Stimulated activated naive CD8-positive, alpha-beta T cell treated with anti-CD3 and anti-CD28 coated beads, Interleukin-15, amount 100 ng/mL, for 72 hours (primary cell): ENCODE data around the gene SIRT2.

Source experiments
- ATAC-seq: fragments of 150-1000 bp; cut with Tn5 transposase; 2 replicates; pipeline ENCODE4 v1.10.0; 2021; ENCODE audit warnings: mild to moderate bottlenecking, moderate library complexity
- DNase-seq, 2 donors: peaks; one replicate each; pipeline ENCODE4 v3.0.0; 2021 to 2022
- H3K27ac Mint-ChIP-seq, 2 donors: one replicate each; pipeline ENCODE4 v1.8.0; 2022; ENCODE audit warnings: mild to moderate bottlenecking in 2 of 2, mixed read lengths in 2 of 2, moderate library complexity in 2 of 2
- H3K27me3 Mint-ChIP-seq: one replicate; pipeline ENCODE4 v1.8.0; 2022; ENCODE audit warnings: mixed read lengths
- H3K4me1 Mint-ChIP-seq: one replicate; pipeline ENCODE4 v1.8.0; 2022; ENCODE audit warnings: mild to moderate bottlenecking, mixed read lengths
- H3K4me3 Mint-ChIP-seq, 2 donors: one replicate each; pipeline ENCODE4 v1.8.0; 2022; ENCODE audit warnings: mild to moderate bottlenecking in 2 of 2, mixed read lengths in 2 of 2, moderate library complexity in 1 of 2
- H3K9me3 Mint-ChIP-seq, 2 donors: one replicate each; pipeline ENCODE4 v1.8.0; 2022; ENCODE audit warnings: mixed read lengths in 2 of 2

Gene SIRT2

GRCh38 chr19:38849147-38849859 is 50.1 kb downstream of the SIRT2 start:
- ATAC-seq (peak; percentile 21), DNase-seq (peak; percentile 98)
- H3K4me1 Mint-ChIP-seq = peaks cover 73% of the 10 kb centered on the region
- H3K4me3 Mint-ChIP-seq = peak overlapping the region; percentile 90 to 96
- no peaks in the 10 kb centered on the region for H3K9me3 Mint-ChIP-seq
- H3K27me3 Mint-ChIP-seq = no peaks in the 10 kb centered on the region
- peak overlapping the region; percentile 100 for H3K27ac Mint-ChIP-seq

GRCh38 chr19:38848299-38849146 is 50.9 kb downstream of the SIRT2 start:
- ATAC-seq = no peak
- Mint-ChIP-seq H3K4me1 (peaks cover 77% of the 10 kb centered on the region), H3K27me3 (no peaks in the 10 kb centered on the region), H3K9me3 (no peaks in the 10 kb centered on the region), H3K27ac (peak overlapping the region; percentile 97 to 100), H3K4me3 (peak overlapping the region; percentile 90 to 96)
- no peak for DNase-seq

GRCh38 chr19:38846097-38846496 is 53.3 kb downstream of the SIRT2 start:
- Mint-ChIP-seq H3K27me3 (no peaks in the 10 kb centered on the region), H3K9me3 (no peaks in the 10 kb centered on the region), H3K4me3 (peak overlapping the region; percentile 42 to 49), H3K27ac (no peak overlapping the region), H3K4me1 (peaks cover 84% of the 10 kb centered on the region)
- DNase-seq (no peak), ATAC-seq (no peak)

GRCh38 chr19:38845374-38846024 is 53.9 kb downstream of the SIRT2 start:
- no peaks in the 10 kb centered on the region for H3K27me3 Mint-ChIP-seq
- DNase-seq (no peak), ATAC-seq (no peak)
- H3K9me3 Mint-ChIP-seq = no peaks in the 10 kb centered on the region
- H3K27ac Mint-ChIP-seq = peak overlapping the region in 1 of 2 donors; percentile 57
- H3K4me3 Mint-ChIP-seq = peak overlapping the region; percentile 49 to 66
- H3K4me1 Mint-ChIP-seq = peaks cover 86% of the 10 kb centered on the region

GRCh38 chr19:38844093-38844686 is 55.2 kb downstream of the SIRT2 start:
- H3K4me1 Mint-ChIP-seq = peaks cover 99% of the 10 kb centered on the region
- H3K27ac Mint-ChIP-seq = peak overlapping the region; percentile 80 to 95
- H3K9me3 Mint-ChIP-seq = no peaks in the 10 kb centered on the region
- no peaks in the 10 kb centered on the region for H3K27me3 Mint-ChIP-seq
- DNase-seq = no peak
- H3K4me3 Mint-ChIP-seq = peak overlapping the region; percentile 73 to 83
- no peak for ATAC-seq

GRCh38 chr19:38843175-38843758 is 56.2 kb downstream of the SIRT2 start:
- no peak for DNase-seq
- H3K4me1 Mint-ChIP-seq = peaks cover 99% of the 10 kb centered on the region
- peak overlapping the region; percentile 84 to 95 for H3K27ac Mint-ChIP-seq
- ATAC-seq = no peak
- no peaks in the 10 kb centered on the region for H3K27me3 Mint-ChIP-seq
- H3K4me3 Mint-ChIP-seq = peak overlapping the region; percentile 73 to 83
- H3K9me3 Mint-ChIP-seq = no peaks in the 10 kb centered on the region

GRCh38 chr19:38842439-38843174 is 56.8 kb downstream of the SIRT2 start:
- peak overlapping the region; percentile 87 to 95 for H3K27ac Mint-ChIP-seq
- no peaks in the 10 kb centered on the region for H3K9me3 Mint-ChIP-seq
- H3K27me3 Mint-ChIP-seq = no peaks in the 10 kb centered on the region
- DNase-seq (peak; percentile 50 to 67), ATAC-seq (peak; percentile 86)
- peak overlapping the region; percentile 73 to 83 for H3K4me3 Mint-ChIP-seq
- peaks cover 93% of the 10 kb centered on the region for H3K4me1 Mint-ChIP-seq

GRCh38 chr19:38841787-38842438 is 57.5 kb downstream of the SIRT2 start:
- Mint-ChIP-seq H3K4me1 (peaks cover 86% of the 10 kb centered on the region), H3K4me3 (peak overlapping the region; percentile 73 to 83), H3K9me3 (no peaks in the 10 kb centered on the region), H3K27ac (peak overlapping the region; percentile 82 to 87), H3K27me3 (no peaks in the 10 kb centered on the region)
- peak; percentile 6 for ATAC-seq
- no peak for DNase-seq

- ATAC-seq (no peak), DNase-seq (no peak)
- Mint-ChIP-seq H3K9me3 (no peaks in the 10 kb centered on the region), H3K27ac (peak overlapping the region; percentile 38 to 79), H3K4me1 (peaks cover 80% of the 10 kb centered on the region), H3K4me3 (peak overlapping the region in 1 of 2 donors; percentile 83), H3K27me3 (no peaks in the 10 kb centered on the region)
Measured at GRCh38 chr19:38841180-38841766, 58.1 kb downstream of the SIRT2 start.

GRCh38 chr19:38840583-38840968 is 58.8 kb downstream of the SIRT2 start:
- no peaks in the 10 kb centered on the region for H3K9me3 Mint-ChIP-seq

GRCh38 chr19:38839816-38840582 is 59.4 kb downstream of the SIRT2 start:
- H3K4me3 Mint-ChIP-seq = peak overlapping the region; percentile 22 to 78
- H3K27ac Mint-ChIP-seq = peak overlapping the region; percentile 89 to 97
- H3K9me3 Mint-ChIP-seq = no peaks in the 10 kb centered on the region
- H3K4me1 Mint-ChIP-seq = peaks cover 67% of the 10 kb centered on the region
- no peak for DNase-seq
- no peaks in the 10 kb centered on the region for H3K27me3 Mint-ChIP-seq
- no peak for ATAC-seq

More at GRCh38 chr19:38840583-38840968, 58.8 kb downstream of the SIRT2 start:
- Mint-ChIP-seq H3K4me1 (peaks cover 73% of the 10 kb centered on the region), H3K27me3 (no peaks in the 10 kb centered on the region), H3K4me3 (peak overlapping the region in 1 of 2 donors; percentile 50), H3K27ac (peak overlapping the region; percentile 16 to 79)
- no peak for DNase-seq
- ATAC-seq = no peak

GRCh38 chr19:38838986-38839761 is 60.2 kb downstream of the SIRT2 start:
- DNase-seq (no peak), ATAC-seq (no peak)
- Mint-ChIP-seq H3K4me3 (peak overlapping the region in 1 of 2 donors; percentile 32), H3K27me3 (no peaks in the 10 kb centered on the region), H3K9me3 (no peaks in the 10 kb centered on the region), H3K27ac (peak overlapping the region; percentile 85 to 89), H3K4me1 (peaks cover 59% of the 10 kb centered on the region)
